NCI-H446 treated with DMSO at 0.1 percent for 48 hours (cell line): ENCODE results near the gene ADD3.
"Not testable (repeated sequence)": the region's sequence is repeated elsewhere in the genome, so short reads cannot be mapped to it uniquely, and the experiment has no call there.

Experiments
- DNase-seq: peaks from one replicate; lab custom pipeline; 2025; lab: John Stamatoyannopoulos, UW

Gene ADD3

DNA sequence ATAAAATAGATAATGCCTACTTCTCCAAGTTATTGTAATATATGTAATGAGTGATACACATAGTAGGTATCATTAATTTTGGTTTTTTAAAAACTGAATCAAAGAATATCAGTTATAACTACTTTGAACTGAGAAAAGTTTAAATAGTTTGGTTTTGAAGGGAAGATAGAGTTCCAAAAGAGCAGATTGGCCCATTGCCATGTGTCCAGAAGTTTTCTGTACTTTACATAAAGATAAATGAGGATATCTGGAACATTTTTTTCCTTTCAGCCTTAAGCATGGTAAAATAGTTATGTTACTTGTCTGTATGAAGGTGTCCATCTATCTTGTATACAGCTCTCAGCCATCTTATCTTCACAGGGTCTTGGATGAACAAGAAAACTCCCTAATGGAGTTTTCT, 101.7 kb downstream of the ADD3 start:
- DNase-seq = no peak

GRCh38 chr10:110110338-110110737, 102.6 kb downstream of the ADD3 start:
- no peak for DNase-seq

GRCh38 chr10:110113670-110114337, 106.0 kb downstream of the ADD3 start:
- DNase-seq = no peak

DNA sequence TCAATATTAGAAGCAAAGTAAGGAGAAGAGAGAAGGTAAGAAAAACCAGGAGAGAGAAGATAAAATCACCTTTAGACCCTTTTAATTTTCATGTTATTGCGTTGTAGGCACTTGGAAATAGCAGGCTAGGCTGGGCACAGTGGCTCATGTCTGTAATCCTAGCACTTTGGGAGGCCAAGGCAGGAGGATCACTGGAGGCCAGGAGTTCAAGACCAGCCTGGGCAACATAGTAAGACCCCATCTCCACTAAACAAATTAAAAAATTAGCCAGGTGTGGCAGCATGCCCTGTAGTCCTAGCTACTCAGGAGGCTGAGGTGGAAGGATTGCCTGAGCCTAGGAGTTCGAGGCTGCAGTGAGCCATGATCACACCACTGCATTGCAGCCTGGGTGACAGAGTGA, 106.9 kb downstream of the ADD3 start:
- DNase-seq = not testable (repeated sequence)

DNA sequence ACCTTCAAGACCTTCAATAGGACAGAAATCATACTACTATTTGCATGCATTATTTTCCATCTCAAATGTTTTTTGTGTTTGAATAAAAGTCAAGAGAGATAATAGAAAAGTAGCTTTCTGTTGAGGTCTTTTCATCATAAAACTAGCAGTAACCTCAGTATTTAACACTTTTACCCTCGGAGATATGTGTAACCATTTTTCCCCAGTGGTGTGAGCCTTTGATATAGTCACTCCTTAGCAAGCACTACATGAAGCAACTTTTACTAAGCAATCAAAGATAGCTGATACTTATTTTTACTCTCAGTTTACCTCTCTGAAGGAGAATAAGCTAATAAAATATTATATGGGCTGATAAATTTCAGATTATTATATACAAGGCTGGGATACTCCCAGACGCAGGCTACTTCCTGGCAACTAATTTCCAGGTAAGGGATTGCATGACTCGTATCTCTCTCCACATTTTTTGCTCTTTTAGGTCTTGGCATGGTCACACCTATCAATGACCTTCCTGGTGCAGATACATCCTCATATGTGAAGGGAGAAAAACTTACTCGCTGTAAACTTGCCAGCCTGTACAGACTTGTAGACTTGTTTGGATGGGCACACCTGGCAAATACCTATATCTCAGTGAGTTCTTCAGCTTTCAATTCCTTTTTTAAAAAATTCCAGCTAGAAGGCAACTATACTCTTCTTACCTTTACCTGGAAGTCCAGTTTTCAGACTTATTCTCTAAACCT, 108.2 kb downstream of the ADD3 start:
- no peak for DNase-seq

- DNase-seq = no peak
Measured at GRCh38 chr10:110118891-110119621, 111.3 kb downstream of the ADD3 start.

- no peak for DNase-seq
Measured at GRCh38 chr10:110123594-110123993, 115.8 kb downstream of the ADD3 start.

- DNase-seq = no peak
Measured at GRCh38 chr10:110129490-110129889, 121.7 kb downstream of the ADD3 start.

GRCh38 chr10:110134917-110135316, 127.1 kb downstream of the ADD3 start:
- DNase-seq = no peak

DNA sequence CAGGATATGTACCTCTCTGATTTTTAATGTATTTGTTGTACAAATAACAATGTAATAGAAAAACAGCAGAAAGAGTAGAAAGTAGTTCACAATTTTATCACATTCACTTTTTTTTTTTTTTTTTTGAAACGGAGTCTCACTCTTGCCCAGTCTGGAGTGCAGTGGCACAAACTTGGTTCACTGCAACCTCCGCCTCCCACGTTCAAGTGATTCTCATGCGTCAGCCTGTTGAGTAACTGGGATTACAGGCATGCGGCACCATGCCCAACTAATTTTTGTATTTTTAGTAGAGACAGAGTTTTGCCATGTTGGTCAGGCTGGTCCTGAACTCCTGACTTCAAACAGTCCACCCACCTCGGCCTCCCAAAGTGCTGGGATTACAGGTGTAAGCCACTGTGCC, 128.1 kb downstream of the ADD3 start:
- DNase-seq = not testable (repeated sequence)

- DNase-seq = peak; percentile 30
Measured at GRCh38 chr10:110137142-110137545, 129.4 kb downstream of the ADD3 start.

GRCh38 chr10:110138197-110138812, 130.5 kb downstream of the ADD3 start:
- peak; percentile 22 for DNase-seq

DNA sequence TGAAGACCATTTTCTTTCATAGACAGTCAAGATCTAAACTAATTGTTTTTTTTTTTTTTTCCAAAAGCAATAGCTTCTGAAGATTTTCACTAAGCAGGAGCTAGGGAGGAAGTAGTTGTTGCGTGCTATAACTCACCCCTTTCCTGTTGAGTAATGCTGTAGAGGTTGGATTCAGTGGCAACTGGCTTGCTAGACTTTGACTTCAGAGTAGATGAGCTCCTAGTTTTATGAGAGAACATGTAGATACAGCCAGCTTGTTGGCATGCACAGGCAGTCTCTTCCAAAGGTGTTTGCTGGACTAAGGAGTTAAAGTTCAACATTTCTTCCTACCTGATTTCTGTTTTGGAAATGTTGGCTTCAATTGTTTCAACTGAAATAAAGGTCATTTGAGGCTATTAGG, 133.4 kb downstream of the ADD3 start:
- no peak for DNase-seq

DNA sequence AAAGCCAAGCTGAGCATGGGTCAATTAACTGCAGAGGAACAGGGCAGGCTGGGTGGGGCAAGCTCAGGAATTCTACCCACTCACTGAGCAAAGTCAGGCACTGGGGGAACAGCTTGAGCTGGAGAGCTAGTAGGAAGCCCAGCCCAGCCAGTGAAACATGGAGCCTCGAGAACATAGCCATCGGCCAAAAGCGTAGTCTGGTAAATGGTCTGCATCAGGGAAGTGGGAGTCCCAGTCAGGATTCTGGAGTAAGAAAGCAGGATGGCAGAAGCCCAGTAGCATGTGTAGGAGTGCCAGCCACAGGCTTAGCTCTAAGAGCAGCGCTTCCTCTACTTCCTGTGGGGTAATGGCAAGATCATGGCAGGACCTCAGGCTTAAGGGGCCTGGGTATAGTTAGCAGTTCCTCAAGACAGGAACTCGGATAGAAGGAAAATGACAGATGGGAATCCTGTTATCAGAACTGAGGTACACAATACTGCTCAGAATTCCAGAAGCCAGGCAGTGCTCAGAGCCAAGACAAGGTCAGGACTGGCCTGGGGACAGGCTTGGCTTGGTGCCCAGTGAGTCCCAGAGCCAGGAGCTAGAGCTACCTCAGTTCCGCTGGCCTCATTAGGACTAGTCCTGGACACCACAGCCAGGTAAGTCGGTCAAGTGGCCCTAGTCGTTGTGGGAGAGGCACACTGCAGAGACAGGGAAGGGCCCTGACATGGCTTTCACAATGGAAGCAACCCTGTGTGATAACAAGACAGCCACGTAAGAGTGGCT, 134.3 kb downstream of the ADD3 start:
- DNase-seq = no peak

DNA sequence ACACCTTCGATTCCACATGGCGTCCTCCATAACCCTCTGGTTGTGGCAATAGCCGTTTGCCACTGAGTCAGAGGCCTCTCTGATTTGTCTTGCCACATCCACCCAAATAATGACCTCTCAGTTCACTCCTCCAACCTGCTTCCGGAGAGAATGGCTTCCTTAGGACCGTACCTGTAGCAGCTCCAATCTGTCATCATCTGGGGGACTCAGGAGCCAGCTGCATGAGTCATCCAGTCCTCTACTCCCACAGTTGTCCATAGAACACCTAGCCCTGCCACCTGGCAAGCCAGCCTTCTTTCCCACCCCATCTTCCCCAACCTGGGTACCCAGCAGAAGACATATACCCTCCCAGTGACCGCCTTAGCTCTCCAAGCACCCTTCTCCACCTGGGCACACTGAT, 135.2 kb downstream of the ADD3 start:
- DNase-seq = no peak

- no peak for DNase-seq
Measured at GRCh38 chr10:110144507-110144906, 136.7 kb downstream of the ADD3 start.

- DNase-seq = no peak
Measured at GRCh38 chr10:110147961-110148360, 140.2 kb downstream of the ADD3 start.

DNA sequence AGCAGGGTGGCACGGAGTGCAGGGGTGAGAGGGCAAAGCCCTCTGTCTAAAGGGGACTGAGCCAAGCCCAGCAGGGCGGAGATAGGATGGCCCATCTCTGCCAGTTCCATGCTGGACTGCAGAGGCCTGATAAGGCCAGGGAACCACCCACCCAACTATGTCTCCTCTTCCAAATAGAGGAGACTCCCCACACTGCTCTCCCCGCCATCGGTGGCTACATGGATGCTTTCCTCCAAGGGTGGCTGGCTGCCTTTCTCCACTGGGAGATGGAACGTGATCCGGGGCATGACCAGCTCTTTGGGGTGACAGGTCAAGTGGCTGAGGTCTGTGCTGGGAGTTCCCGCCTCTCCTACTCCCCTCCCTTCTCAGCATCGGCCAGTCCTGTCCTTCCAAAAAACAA, 141.5 kb downstream of the ADD3 start:
- DNase-seq = no peak

- no peak for DNase-seq
Measured at GRCh38 chr10:110150046-110150445, 142.3 kb downstream of the ADD3 start.

DNA sequence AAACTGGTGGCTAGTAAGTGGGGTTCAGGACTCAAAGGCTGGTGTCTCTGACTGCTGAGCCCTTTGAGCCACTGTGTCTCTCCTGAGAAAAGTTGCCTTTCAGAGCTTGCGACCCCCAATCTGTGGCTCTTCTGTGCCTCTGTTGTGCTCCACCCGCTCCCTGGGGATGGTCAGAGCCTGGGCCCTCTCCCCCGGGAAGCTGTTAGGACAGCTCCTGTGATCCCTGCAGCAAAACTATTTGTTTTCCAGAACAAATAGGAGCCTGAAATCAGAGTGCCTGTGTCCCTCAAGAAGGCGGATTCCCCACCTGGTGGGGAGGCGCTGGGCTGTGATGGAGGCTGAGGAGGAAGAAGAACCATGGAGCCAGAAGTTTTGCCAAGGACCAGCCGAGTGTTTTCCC, 143.2 kb downstream of the ADD3 start:
- no peak for DNase-seq

DNA sequence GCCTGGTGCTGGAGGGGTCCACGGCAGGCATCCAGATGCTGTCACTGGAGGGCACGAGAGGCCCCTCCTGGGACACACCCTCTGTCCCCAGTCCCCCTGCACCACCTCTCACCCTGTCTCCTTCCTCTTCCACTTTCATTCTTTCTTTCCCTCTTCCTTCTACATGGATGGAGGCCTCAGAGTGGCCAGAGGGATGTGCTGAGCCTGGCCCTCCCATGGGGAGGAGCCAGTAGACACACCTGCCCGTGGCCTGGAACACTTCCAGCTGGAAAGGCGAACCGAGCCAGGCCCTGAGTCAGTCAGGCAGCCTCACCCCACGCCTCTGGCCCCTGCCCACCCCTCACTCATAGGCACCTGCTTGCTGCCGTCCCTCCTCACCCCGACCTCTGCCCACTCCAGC, 143.7 kb downstream of the ADD3 start:
- no peak for DNase-seq

DNA sequence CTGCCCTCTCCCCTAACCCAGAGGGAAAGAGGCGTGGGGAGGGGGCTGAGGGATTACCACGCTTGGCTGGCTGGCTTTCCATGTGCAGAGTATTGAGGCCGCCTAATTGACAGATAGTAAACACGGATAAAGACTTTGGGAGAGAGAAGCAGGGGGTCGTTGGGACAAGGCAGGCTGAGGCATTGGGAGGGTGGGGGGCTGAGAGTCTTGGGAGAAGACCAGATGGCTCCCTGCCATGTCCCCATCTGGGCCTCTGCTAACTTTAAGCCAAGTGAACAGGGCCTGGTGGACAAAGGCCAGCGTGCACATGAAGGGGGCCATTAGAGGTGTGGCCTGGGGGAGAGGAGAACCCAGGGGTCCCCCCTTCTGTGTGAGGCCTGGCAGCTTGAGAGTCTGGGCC, 144.2 kb downstream of the ADD3 start:
- no peak for DNase-seq
